Panc1 (cell line): ENCODE data around the gene SLC16A7. TPM values are rescaled to one million over a fixed set of nuclear protein-coding genes. Genes with fewer than 3 reads are reported as not detected.

ENCODE experiments used
- ATAC-seq: fragments of 200-7000 bp; cut with Tn5 transposase; 2 replicates; pipeline ENCODE4 v1.9.1; 2020; ENCODE audit warnings: mild to moderate bottlenecking, moderate library complexity
- BruUV-seq: library from RNA; stranded (reverse); fragments of 400-500 nt; replicated peaks from 2 replicates; lab custom pipeline; 2021; lab: Mats Ljungman, UMichigan
- CTCF ChIA-PET: fragments of 300-600 bp; sonication (Branson Sonifier 250); formaldehyde crosslinking; loops from one replicate; lab custom pipeline; 2022; ENCODE audit warnings: antibody characterized with exemption; lab: Charles Lee
- POLR2A ChIA-PET: fragments of 300-600 bp; sonication (Branson Sonifier 250); formaldehyde crosslinking; loops from one replicate; lab custom pipeline; 2022; ENCODE audit warnings: antibody characterized with exemption; lab: Charles Lee
- DNase-seq: peaks from one replicate; pipeline ENCODE4 v3.0.0-alpha.2; 2010; ENCODE audit warnings: low read depth, low spot score
- H3K27ac ChIP-seq: 2 replicates; pipeline ENCODE4 v1.5.1; 2011; ENCODE audit warnings: mild to moderate bottlenecking, low read length, inconsistent platforms
- H3K27me3 ChIP-seq: fragments of 200-500 bp; sonication (Bioruptor generic); 2 replicates; pipeline ENCODE4 v1.6.0; 2014; ENCODE audit warnings: low read length, inconsistent platforms; ENCODE audit not compliant: control insufficient read depth, insufficient read depth
- H3K36me3 ChIP-seq: fragments of 200-500 bp; sonication (Bioruptor generic); 2 replicates; pipeline ENCODE4 v1.5.1; 2014; ENCODE audit warnings: inconsistent platforms, mild to moderate bottlenecking, low read length, moderate library complexity; ENCODE audit not compliant: control insufficient read depth, insufficient read depth
- H3K4me1 ChIP-seq: 2 replicates; pipeline ENCODE4 v1.5.1; 2011; ENCODE audit warnings: inconsistent platforms, mild to moderate bottlenecking, low read length, moderate library complexity; ENCODE audit not compliant: control insufficient read depth, insufficient read depth
- H3K4me3 ChIP-seq, 2 experiments: 2 replicates each; pipeline ENCODE4 v1.5.1; 2011 to 2012; ENCODE audit warnings: low read depth in 2 of 2, low read length in 2 of 2, mild to moderate bottlenecking in 2 of 2, inconsistent platforms in 1 of 2, moderate library complexity in 1 of 2
- H3K9me3 ChIP-seq: fragments of 200-500 bp; sonication (Bioruptor generic); 2 replicates; pipeline ENCODE4 v1.5.1; 2014; ENCODE audit warnings: low read depth, mild to moderate bottlenecking, inconsistent platforms, low read length, moderate library complexity; ENCODE audit not compliant: control insufficient read depth, insufficient read depth
- CTCF ChIP-seq: fragments of 450-650 bp; IDR thresholded peaks from 2 replicates; pipeline ENCODE4 v1.5.1; 2017; ENCODE audit warnings: mild to moderate bottlenecking
- POLR2AphosphoS5 ChIP-seq: IDR thresholded peaks from 2 replicates; pipeline ENCODE4 v1.6.1; 2012; ENCODE audit warnings: mild to moderate bottlenecking, low read depth, low read length, moderate library complexity
- REST ChIP-seq, 2 experiments: IDR thresholded peaks; 2 replicates each; pipeline ENCODE4 v1.6.1; 2011 to 2012; ENCODE audit warnings: low read depth in 2 of 2, control low read depth in 1 of 2, low read length in 1 of 2, mild to moderate bottlenecking in 1 of 2, moderate library complexity in 1 of 2; ENCODE audit not compliant: insufficient read depth in 1 of 2
- SIN3A ChIP-seq: IDR thresholded peaks from 2 replicates; pipeline ENCODE4 v1.6.1; 2012; ENCODE audit warnings: low read depth, mild to moderate bottlenecking, low read length, moderate library complexity, borderline replicate concordance; ENCODE audit not compliant: insufficient read depth
- TCF7L2 ChIP-seq: IDR thresholded peaks from 2 replicates; pipeline ENCODE4 v1.6.1; 2011; ENCODE audit warnings: mild to moderate bottlenecking, low read depth, low read length, inconsistent platforms
- in situ Hi-C: cut with HindIII; loops from 2 replicates; pipeline ENCODE4 v1.10.0; 2016; ENCODE audit warnings: low sequenced_read_pairs, low pct_unique_long_range_greater_than_20kb
- intact Hi-C: fragments of 100-400 bp; cut with micrococcal nuclease; formaldehyde crosslinking; loops from one replicate; pipeline ENCODE4 v1.10.0; 2022; ENCODE audit not compliant: unreplicated experiment
- total RNA-seq: library from RNA; stranded (reverse); gene quantifications from one replicate; pipeline ENCODE4 v1.2.1, GENCODE V29; 2021; ENCODE audit not compliant: unreplicated experiment

SLC16A7 gene
- total RNA-seq, 1 experiment from 2014 or later, result 0.33 TPM

- ChIA-PET CTCF (no interaction called here), POLR2A (no interaction called here)
- no peak overlapping the region for H3K27ac ChIP-seq
- no peak for TF ChIP-seq REST (IDR thresholded peaks at IDR 0.05; ENCODE audit: insufficient read depth in 1 of 2, low read depth in 2 of 2, low read length in 1 of 2)
- TF ChIP-seq POLR2AphosphoS5, result no peak
- TF ChIP-seq CTCF, result no peak
- no peak for TF ChIP-seq SIN3A
- TF ChIP-seq TCF7L2, result no peak
- H3K36me3 ChIP-seq, result no peaks in the 10 kb centered on the region
- no peak overlapping the region for H3K4me3 ChIP-seq
- no peaks in the 10 kb centered on the region for H3K27me3 ChIP-seq
- in situ Hi-C loops (no loop called here), intact Hi-C loops (no loop called here)
- no peaks in the 10 kb centered on the region for H3K4me1 ChIP-seq
- no peaks in the 10 kb centered on the region for H3K9me3 ChIP-seq
- no peak for DNase-seq
- no peak for ATAC-seq
- no TSS peak for BruUV-seq
Observed at GRCh38 chr12:59833408-59833807, 237.6 kb downstream of the SLC16A7 start.

- H3K27me3 ChIP-seq, result no peaks in the 10 kb centered on the region
- no peaks in the 10 kb centered on the region for H3K36me3 ChIP-seq
- DNase-seq (no peak), ATAC-seq (no peak)
- ChIA-PET POLR2A (no interaction called here), CTCF (no interaction called here)
- intact Hi-C loops, result no loop called here
- H3K4me1 ChIP-seq, result no peaks in the 10 kb centered on the region
- no peak overlapping the region for H3K27ac ChIP-seq
- in situ Hi-C loops, result no loop called here
- no TSS peak for BruUV-seq
- TF ChIP-seq CTCF (peak; percentile 18; the same call in 1 of the 2 replicates), POLR2AphosphoS5 (no peak), TCF7L2 (no peak)
- no peaks in the 10 kb centered on the region for H3K9me3 ChIP-seq
- H3K4me3 ChIP-seq, result no peak overlapping the region
Observed at GRCh38 chr12:59834659-59835474, 239.0 kb downstream of the SLC16A7 start.
